Esophagus squamous epithelium (tissue), 4 donors: ENCODE measurements around the gene OBSCN.

Experiments
- CTCF ChIP-seq, 6 experiments: fragments of 450-650 bp in 4 of 6; fragments of 200-600 bp in 2 of 6; sonication (generic) in 2 of 6; IDR thresholded peaks; one replicate each; pipeline ENCODE4 v1.5.1; 2016 to 2019; ENCODE audit warnings: antibody characterized with exemption in 6 of 6, mild to moderate bottlenecking in 4 of 6, moderate library complexity in 4 of 6
- POLR2A ChIP-seq, 4 donors: fragments of 450-650 bp; IDR thresholded peaks; one replicate each; pipeline ENCODE4 v1.6.1; 2017; ENCODE audit warnings: antibody characterized with exemption in 4 of 4, mild to moderate bottlenecking in 4 of 4, moderate library complexity in 3 of 4

DNA sequence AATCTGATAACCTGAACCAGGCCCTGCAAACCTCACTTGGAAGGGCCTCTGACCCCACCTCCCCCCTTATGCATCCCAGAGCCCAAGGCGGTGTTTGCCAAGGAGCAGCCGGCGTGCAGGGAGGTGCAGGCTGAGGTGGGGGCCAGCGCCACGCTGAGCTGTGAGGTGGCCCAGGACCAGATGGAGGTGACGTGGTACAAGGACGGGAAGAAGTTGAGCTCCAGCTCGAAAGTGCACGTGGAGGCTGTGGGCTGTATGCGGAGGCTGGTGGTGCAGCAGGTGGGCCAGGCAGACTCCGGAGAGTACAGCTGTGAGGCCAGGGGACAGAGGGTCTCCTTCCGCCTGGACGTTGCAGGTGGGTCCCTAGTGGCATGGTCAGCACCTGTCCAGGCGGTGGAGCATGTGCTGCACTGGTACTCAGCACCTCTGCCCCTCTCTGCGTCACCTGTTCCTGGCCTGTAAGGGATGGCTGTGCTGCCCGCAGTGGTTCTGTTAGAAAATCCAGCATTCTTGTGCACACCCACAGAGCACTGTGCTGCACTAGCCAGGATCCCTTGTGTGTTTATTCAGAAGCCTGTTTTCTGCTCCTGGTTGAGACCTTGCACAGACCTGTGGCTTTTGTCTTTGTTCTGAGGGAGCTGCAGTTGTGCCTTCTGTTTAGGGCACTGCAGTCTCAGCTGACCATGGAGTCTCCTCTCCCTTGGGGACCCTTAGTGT lies 11.6 kb downstream of the OBSCN start:
- TF ChIP-seq CTCF (IDR thresholded peaks at IDR 0.05) (no peak), POLR2A (IDR thresholded peaks at IDR 0.05) (no peak)
